ENCODE results near the gene PCDHGB1.
"Not testable (repeated sequence)": the region's sequence is repeated elsewhere in the genome, so short reads cannot be mapped to it uniquely, and the experiment has no call there.

PCDHGB1 gene

DNA sequence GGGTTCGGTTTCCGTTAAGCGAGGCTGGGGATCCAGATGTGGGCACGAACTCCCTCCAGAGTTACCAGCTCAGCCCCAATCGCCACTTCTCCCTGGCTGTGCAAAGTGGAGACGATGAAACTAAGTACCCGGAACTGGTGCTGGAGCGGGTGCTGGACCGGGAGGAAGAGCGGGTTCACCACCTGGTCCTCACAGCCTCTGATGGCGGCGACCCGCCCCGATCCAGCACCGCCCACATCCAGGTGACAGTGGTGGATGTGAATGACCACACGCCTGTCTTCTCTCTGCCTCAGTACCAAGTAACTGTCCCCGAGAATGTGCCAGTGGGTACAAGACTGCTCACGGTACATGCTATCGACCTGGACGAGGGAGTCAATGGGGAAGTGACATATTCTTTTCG lies 33.4 kb downstream of the PCDHGB1 start:
- no peak for DNase-seq (ENCODE audit: low spot score)

DNA sequence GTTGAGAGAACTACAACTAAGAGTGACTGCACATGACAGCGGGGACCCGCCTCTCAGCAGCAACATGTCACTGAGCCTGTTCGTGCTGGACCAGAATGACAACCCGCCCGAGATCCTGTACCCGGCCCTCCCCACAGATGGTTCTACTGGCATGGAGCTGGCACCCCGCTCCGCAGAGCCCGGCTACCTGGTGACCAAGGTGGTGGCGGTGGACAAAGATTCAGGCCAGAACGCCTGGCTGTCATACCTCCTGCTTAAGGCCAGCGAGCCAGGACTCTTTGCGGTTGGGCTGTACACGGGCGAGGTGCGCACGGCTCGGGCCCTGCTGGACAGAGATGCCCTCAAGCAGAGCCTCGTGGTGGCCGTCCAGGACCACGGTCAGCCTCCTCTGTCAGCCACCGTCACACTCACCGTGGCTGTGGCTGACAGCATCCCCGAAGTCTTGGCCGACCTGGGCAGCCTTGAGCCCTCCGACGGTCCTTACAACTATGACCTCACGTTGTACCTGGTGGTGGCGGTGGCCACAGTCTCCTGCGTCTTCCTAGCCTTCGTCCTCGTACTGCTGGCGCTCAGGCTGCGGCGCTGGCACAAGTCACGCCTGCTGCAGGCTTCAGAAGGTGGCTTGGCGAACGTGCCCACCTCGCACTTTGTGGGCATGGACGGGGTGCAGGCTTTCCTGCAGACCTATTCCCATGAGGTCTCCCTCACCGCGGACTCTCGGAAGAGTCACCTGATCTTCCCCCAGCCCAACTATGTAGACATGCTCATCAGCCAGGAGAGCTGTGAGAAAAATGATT lies 34.8 kb downstream of the PCDHGB1 start:
- no peak for DNase-seq (ENCODE audit: low spot score)

DNA sequence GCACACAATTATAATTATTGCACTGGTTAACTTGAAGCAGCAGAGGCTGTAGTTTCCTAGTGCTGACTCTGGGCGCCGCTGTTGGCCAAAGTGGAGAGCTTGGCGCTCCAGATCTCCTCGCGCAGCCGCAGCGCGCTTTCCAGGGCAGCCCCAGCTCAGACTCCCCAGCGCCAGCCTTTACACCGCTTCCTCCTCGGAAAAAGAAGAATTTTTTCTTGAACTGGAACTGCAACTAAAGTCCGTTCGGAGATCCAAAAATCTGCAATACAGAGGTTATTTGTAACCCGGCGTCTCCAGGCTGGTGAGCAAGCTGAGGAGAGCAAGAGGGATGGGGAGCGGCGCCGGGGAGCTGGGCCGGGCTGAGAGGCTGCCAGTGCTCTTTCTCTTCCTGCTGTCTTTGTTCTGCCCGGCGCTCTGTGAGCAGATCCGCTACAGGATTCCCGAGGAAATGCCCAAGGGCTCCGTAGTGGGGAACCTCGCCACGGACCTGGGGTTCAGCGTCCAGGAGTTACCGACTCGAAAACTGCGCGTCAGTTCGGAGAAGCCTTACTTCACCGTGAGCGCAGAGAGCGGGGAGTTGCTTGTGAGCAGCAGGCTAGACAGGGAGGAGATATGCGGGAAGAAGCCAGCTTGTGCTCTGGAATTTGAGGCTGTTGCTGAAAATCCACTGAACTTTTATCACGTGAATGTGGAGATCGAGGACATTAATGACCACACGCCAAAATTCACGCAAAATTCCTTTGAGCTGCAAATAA lies 37.8 kb downstream of the PCDHGB1 start, which contains the start of gene PCDHGB4:
PCDHGB4 (plus strand) TSS at position 142 of the 755 bp plus-strand sequence; CDS start at position 329, 187 bp downstream.
- peak; percentile 25 for DNase-seq (ENCODE audit: low spot score)

DNA sequence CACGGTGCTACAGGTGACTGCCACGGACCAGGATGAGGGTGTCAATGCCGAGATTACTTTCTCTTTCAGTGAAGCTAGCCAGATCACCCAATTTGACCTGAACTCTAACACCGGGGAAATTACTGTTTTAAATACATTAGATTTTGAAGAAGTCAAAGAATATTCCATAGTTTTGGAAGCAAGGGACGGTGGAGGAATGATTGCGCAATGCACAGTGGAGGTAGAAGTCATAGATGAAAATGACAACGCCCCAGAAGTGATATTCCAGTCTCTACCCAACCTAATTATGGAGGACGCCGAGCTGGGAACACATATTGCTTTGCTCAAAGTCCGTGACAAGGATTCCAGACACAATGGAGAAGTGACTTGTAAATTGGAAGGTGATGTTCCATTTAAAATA lies 38.8 kb downstream of the PCDHGB1 start:
- no peak for DNase-seq (ENCODE audit: low spot score)

DNA sequence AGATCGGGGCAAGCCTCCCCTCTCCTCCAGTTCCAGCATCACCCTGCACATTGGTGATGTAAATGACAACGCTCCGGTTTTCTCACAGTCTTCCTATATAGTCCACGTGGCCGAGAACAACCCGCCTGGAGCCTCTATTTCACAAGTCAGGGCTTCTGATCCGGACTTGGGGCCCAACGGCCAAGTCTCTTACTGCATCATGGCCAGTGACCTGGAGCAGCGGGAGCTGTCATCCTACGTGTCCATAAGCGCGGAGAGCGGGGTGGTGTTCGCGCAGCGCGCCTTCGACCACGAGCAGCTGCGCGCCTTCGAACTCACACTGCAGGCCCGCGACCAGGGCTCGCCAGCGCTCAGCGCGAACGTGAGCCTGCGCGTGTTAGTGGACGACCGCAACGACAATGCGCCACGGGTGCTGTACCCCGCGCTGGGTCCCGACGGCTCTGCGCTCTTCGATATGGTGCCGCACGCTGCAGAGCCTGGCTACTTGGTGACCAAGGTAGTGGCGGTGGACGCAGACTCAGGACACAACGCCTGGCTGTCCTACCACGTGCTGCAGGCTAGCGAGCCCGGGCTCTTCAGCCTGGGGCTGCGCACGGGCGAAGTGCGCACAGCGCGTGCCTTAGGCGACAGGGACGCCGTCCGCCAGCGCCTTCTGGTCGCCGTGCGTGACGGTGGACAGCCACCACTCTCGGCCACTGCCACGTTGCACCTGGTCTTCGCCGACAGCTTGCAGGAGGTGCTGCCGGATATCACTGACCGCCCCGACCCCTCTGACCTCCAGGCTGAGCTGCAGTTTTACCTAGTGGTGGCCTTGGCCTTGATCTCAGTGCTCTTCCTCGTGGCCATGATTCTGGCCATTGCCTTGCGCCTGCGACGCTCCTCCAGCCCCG lies 39.5 kb downstream of the PCDHGB1 start:
- no peak for DNase-seq (ENCODE audit: low spot score)

DNA sequence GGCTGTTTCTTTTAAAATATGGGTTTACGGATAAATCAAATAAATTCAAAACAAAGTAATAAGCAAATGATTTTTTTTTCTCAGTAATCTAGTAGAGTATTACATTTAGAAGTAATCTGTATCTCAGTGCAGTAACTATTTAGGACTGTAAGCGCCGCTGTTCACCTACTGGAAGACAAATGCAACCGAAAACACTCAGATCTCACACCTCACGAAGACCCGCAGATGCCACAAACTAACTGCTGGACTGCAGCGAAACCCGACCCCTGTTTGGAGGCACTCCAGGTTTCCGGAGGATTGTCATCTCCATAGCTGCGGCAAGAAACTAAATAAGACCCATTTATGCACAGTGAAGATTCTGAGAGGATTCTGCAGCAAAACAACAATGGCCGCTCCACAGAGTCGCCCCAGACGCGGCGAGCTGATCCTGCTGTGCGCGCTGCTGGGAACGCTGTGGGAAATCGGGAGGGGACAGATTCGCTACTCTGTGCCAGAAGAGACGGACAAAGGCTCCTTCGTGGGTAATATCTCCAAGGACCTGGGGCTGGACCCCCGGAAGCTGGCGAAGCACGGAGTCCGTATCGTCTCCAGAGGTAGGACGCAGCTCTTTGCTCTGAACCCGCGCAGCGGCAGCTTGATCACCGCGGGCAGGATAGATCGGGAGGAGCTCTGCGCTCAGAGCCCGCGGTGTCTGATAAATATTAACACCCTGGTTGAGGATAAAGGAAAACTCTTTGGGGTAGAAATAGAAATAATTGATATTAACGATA lies 42.7 kb downstream of the PCDHGB1 start, which contains the start of gene PCDHGA8:
PCDHGA8 (plus strand) TSS at position 205 of the 770 bp plus-strand sequence; CDS start at position 386, 181 bp downstream.
- no peak for DNase-seq (ENCODE audit: low spot score)

DNA sequence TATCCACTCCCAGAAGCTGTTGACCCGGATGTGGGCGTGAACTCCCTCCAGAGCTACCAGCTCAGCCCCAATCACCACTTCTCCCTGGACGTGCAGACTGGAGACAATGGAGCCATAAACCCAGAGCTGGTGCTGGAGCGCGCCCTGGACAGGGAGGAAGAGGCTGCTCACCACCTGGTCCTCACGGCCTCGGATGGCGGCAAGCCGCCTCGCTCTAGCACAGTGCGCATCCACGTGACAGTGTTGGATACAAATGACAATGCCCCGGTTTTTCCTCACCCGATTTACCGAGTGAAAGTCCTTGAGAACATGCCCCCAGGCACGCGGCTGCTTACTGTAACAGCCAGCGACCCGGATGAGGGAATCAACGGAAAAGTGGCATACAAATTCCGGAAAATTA lies 43.4 kb downstream of the PCDHGB1 start:
- no peak for DNase-seq (ENCODE audit: low spot score)

DNA sequence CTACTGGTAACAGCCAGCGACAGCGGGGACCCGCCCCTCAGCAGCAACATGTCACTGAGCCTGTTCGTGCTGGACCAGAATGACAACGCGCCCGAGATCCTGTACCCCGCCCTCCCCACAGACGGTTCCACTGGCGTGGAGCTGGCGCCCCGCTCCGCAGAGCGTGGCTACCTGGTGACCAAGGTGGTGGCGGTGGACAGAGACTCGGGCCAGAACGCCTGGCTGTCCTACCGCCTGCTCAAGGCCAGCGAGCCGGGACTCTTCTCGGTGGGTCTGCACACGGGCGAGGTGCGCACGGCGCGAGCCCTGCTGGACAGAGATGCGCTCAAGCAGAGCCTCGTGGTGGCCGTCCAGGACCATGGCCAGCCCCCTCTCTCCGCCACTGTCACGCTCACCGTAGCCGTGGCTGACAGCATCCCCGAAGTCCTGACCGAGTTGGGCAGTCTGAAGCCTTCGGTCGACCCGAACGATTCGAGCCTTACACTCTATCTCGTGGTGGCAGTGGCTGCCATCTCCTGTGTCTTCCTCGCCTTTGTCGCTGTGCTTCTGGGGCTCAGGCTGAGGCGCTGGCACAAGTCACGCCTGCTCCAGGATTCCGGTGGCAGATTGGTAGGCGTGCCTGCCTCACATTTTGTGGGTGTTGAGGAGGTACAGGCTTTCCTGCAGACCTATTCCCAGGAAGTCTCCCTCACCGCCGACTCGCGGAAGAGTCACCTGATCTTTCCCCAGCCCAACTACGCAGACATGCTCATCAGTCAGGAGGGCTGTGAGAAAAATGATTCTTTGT lies 44.7 kb downstream of the PCDHGB1 start:
- DNase-seq (ENCODE audit: low spot score) = not testable (repeated sequence)

DNA sequence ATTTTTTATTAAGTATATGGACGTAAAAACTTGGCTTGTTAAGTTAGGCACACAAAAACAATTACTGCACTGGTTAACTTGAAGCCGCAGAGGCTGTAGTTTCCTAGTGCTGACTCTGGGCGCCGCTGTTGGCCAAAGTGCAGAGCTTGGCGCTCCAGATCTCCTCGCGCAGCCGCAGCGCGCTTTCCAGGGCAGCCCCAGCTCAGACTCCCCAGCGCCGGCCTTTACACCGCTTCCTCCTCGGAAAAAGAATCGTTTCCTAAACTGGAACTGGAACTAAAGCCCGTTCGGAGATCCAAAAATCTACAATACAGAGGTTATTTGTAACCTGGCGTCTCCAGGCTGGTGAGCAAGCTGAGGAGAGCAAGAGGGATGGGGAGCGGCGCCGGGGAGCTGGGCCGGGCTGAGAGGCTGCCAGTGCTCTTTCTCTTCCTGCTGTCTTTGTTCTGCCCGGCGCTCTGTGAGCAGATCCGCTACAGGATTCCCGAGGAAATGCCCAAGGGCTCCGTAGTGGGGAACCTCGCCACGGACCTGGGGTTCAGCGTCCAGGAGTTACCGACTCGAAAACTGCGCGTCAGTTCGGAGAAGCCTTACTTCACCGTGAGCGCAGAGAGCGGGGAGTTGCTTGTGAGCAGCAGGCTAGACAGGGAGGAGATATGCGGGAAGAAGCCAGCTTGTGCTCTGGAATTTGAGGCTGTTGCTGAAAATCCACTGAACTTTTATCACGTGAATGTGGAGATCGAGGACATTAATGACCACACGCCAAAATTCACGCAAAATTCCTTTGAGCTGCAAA lies 48.1 kb downstream of the PCDHGB1 start, which contains the start of gene PCDHGB5:
PCDHGB5 (plus strand) TSS at position 192 of the 796 bp plus-strand sequence; CDS start at position 373, 181 bp downstream.
- DNase-seq (ENCODE audit: low spot score) = peak; percentile 46

DNA sequence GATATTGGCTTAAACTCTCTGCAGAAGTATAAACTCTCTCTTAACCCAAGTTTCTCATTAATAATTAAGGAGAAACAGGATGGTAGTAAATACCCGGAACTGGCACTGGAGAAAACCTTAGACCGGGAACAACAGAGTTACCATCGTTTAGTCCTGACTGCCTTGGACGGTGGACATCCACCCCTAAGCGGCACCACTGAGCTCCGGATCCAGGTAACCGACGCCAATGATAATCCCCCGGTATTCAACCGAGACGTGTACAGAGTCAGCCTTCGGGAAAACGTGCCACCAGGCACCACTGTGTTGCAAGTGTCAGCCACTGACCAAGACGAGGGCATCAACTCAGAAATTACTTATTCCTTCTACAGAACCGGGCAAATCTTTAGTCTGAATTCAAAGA lies 48.7 kb downstream of the PCDHGB1 start:
- DNase-seq (ENCODE audit: low spot score) = no peak

DNA sequence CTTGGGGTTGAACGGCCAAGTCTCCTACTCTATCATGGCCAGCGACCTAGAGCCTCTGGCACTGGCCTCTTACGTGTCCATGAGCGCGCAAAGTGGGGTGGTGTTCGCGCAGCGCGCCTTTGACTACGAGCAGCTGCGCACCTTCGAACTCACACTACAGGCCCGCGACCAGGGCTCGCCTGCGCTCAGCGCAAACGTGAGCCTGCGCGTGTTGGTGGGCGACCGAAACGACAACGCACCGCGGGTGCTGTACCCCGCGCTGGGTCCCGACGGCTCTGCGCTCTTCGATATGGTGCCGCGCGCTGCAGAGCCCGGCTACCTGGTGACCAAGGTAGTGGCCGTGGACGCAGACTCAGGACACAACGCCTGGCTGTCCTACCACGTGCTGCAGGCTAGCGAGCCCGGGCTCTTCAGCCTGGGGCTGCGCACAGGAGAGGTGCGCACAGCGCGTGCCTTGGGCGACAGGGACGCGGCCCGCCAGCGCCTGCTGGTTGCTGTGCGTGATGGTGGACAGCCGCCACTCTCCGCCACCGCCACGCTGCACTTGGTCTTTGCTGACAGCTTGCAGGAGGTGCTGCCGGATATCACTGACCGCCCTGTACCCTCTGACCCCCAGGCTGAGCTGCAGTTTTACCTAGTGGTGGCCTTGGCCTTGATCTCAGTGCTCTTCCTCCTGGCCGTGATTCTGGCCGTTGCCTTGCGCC lies 49.8 kb downstream of the PCDHGB1 start:
- no peak for DNase-seq (ENCODE audit: low spot score)
